CD14-positive monocyte (primary cell): ENCODE data around the gene EIF4E. TPM values are rescaled to one million over a fixed set of nuclear protein-coding genes. Genes with fewer than 3 reads are reported as not detected.
A peak's percentile ranks its signal among the peaks of the same experiment; 100 is the strongest.

Experiments
- DNase-seq, 3 donors: peaks; one replicate each; pipeline ENCODE4 v3.0.0-alpha.2; 2011 to 2022
- H2AFZ ChIP-seq: 2 replicates; pipeline ENCODE4 v1.6.0; 2012; ENCODE audit warnings: mild to moderate bottlenecking, low read depth, low read length, inconsistent platforms; ENCODE audit not compliant: insufficient read depth, poor library complexity, severe bottlenecking
- H3K27ac ChIP-seq, 2 donors: 1 replicate in 1 of 2; 2 replicates in 1 of 2; pipeline ENCODE4 v1.5.1; 2012 to 2013; ENCODE audit warnings: low read length in 2 of 2, control low read depth in 1 of 2, inconsistent platforms in 1 of 2, low read depth in 1 of 2, mild to moderate bottlenecking in 1 of 2
- H3K27me3 ChIP-seq, 2 donors: one replicate each; pipeline versions ENCODE4 v1.6.0 to v1.6.1; 2011 to 2013; ENCODE audit warnings: low read length in 2 of 2; ENCODE audit not compliant: control insufficient read depth in 2 of 2, insufficient read depth in 2 of 2
- H3K36me3 ChIP-seq, 2 donors: replicated peaks in 1 of 2; 1 replicate in 1 of 2; 2 replicates in 1 of 2; pipeline versions ENCODE4 v1.5.1 to v1.6.1; 2012 to 2013; ENCODE audit warnings: low read length in 2 of 2, control low read depth in 1 of 2, inconsistent platforms in 1 of 2, mild to moderate bottlenecking in 1 of 2; ENCODE audit not compliant: insufficient read depth in 2 of 2, control insufficient read depth in 1 of 2
- H3K4me1 ChIP-seq, 2 donors: 1 replicate in 1 of 2; 2 replicates in 1 of 2; pipeline versions ENCODE4 v1.5.1 to v1.6.1; 2012 to 2013; ENCODE audit warnings: low read length in 2 of 2, control low read depth in 1 of 2, inconsistent platforms in 1 of 2, mild to moderate bottlenecking in 1 of 2, moderate library complexity in 1 of 2; ENCODE audit not compliant: insufficient read depth in 2 of 2, control insufficient read depth in 1 of 2
- H3K4me2 ChIP-seq: replicated peaks from 2 replicates; pipeline ENCODE3; 2012; ENCODE audit warnings: low read length, moderate library complexity, mild to moderate bottlenecking; ENCODE audit not compliant: poor library complexity, severe bottlenecking; ENCODE audit errors: extremely low read depth
- H3K4me3 ChIP-seq, 3 experiments: fragments of 200-600 bp in 1 of 3; sonication (generic) in 1 of 3; replicated peaks in 1 of 3; 1 replicate in 2 of 3; 2 replicates in 1 of 3; pipeline ENCODE4 v1.5.1; 2011 to 2013; ENCODE audit warnings: low read length in 3 of 3, mild to moderate bottlenecking in 3 of 3, control low read depth in 2 of 3, low read depth in 2 of 3, inconsistent platforms in 1 of 3, moderate library complexity in 1 of 3
- H3K79me2 ChIP-seq: 2 replicates; pipeline ENCODE4 v1.6.0; 2012; ENCODE audit warnings: mild to moderate bottlenecking, control low read depth, inconsistent platforms, low read length, moderate library complexity; ENCODE audit not compliant: insufficient read depth
- H3K9ac ChIP-seq: 2 replicates; pipeline ENCODE4 v1.6.0; 2017; ENCODE audit warnings: low read length, mild to moderate bottlenecking; ENCODE audit not compliant: insufficient read depth, poor library complexity, severe bottlenecking
- H3K9me3 ChIP-seq, 2 donors: replicated peaks in 1 of 2; 1 replicate in 1 of 2; 2 replicates in 1 of 2; pipeline versions ENCODE4 v1.5.1 to v1.6.1; 2012 to 2013; ENCODE audit warnings: low read length in 2 of 2, control low read depth in 1 of 2; ENCODE audit not compliant: control insufficient read depth in 1 of 2, insufficient read depth in 1 of 2
- H4K20me1 ChIP-seq: 2 replicates; pipeline ENCODE4 v1.6.0; 2012; ENCODE audit warnings: mild to moderate bottlenecking, low read length, control low read depth, moderate library complexity; ENCODE audit not compliant: insufficient read depth
- H3K27ac Mint-ChIP-seq, 7 donors: one replicate each; pipeline ENCODE4 v1.8.0; 2020; ENCODE audit warnings: mild to moderate bottlenecking in 7 of 7, mixed read lengths in 7 of 7, moderate library complexity in 6 of 7, inconsistent platforms in 2 of 7
- H3K27me3 Mint-ChIP-seq, 3 donors: one replicate each; pipeline ENCODE4 v1.8.0; 2021 to 2022; ENCODE audit warnings: low read depth in 3 of 3, mild to moderate bottlenecking in 3 of 3, mixed read lengths in 3 of 3, moderate library complexity in 3 of 3, inconsistent platforms in 1 of 3
- H3K36me3 Mint-ChIP-seq, 2 donors: one replicate each; pipeline ENCODE4 v1.8.0; 2020; ENCODE audit warnings: mixed read lengths in 2 of 2, inconsistent platforms in 1 of 2, mild to moderate bottlenecking in 1 of 2
- H3K4me1 Mint-ChIP-seq: one replicate; pipeline ENCODE4 v1.8.0; 2020; ENCODE audit warnings: mild to moderate bottlenecking, mixed read lengths
- H3K4me3 Mint-ChIP-seq, 2 donors: one replicate each; pipeline ENCODE4 v1.8.0; 2020; ENCODE audit warnings: mild to moderate bottlenecking in 2 of 2, mixed read lengths in 2 of 2, moderate library complexity in 1 of 2
- H3K9me3 Mint-ChIP-seq, 7 donors: one replicate each; pipeline ENCODE4 v1.8.0; 2020 to 2022; ENCODE audit warnings: mixed read lengths in 7 of 7, mild to moderate bottlenecking in 6 of 7, moderate library complexity in 6 of 7, inconsistent platforms in 2 of 7
- CTCF ChIP-seq: fragments of 200-600 bp; IDR thresholded peaks from one replicate; pipeline ENCODE4 v1.8.0; 2022; ENCODE audit warnings: antibody characterized with exemption, mild to moderate bottlenecking
- WGBS: methylation state at CpG from one replicate; pipeline ENCODE4 v1.1.5; 2013; ENCODE audit warnings: missing lambda C conversion rate; ENCODE audit not compliant: insufficient coverage; 5-methylcytosine and 5-hydroxymethylcytosine counted together
- intact Hi-C, 2 donors: fragments of 100-400 bp; cut with micrococcal nuclease; formaldehyde crosslinking; loops; one replicate each; pipeline versions ENCODE4 v1.15.0 to v1.15.1; 2023
- polyA plus RNA-seq, 3 donors: library from polyadenylated mRNA; depleted of rRNA in 1 of 3; unstranded in 2 of 3; stranded (reverse) in 1 of 3; fragments of 300-500 nt in 2 of 3; fragments of >200 nt in 1 of 3; fragmentation: Illumina TruSeq in 2 of 3; gene quantifications; 1 replicate in 2 of 3; 2 replicates in 1 of 3; pipeline ENCODE4 v1.2.3, GENCODE V29; 2012 to 2021

The EIF4E gene
- polyA plus RNA-seq, 3 donors = 25.0 to 50.8 (median 48.6) TPM

GRCh38 chr4:98959411-98959810, 30.5 kb upstream of the EIF4E start:
- Histone ChIP-seq H3K9me3 (no peaks in the 10 kb centered on the region), H3K4me3 (no peak overlapping the region), H4K20me1 (no peaks in the 10 kb centered on the region), H3K79me2 (no peaks in the 10 kb centered on the region), H3K36me3 (no peaks in the 10 kb centered on the region), H2AFZ (no peak overlapping the region), H3K4me2 (no peak overlapping the region), H3K9ac (no peak overlapping the region), H3K27ac (no peak overlapping the region), H3K27me3 (no peaks in the 10 kb centered on the region), H3K4me1 (no peaks in the 10 kb centered on the region)
- TF ChIP-seq CTCF = no peak
- Mint-ChIP-seq H3K27ac (no peak overlapping the region), H3K9me3 (peaks cover 0 to 13% (median 6%) of the 10 kb centered on the region in 7 donors), H3K36me3 (no peaks in the 10 kb centered on the region), H3K4me1 (no peaks in the 10 kb centered on the region), H3K4me3 (no peak overlapping the region), H3K27me3 (peaks cover 0 to 2% (median 1%) of the 10 kb centered on the region in 3 donors)
- no peak for DNase-seq
- WGBS = 84% methylated on average over 2 of the region's 2 CpGs
- intact Hi-C loops = no loop called here

- no peaks in the 10 kb centered on the region for H3K4me1 Mint-ChIP-seq
- no peaks in the 10 kb centered on the region for H3K27me3 ChIP-seq
- WGBS = 100% methylated on average over 2 of the region's 2 CpGs
- no peak overlapping the region for H3K4me3 Mint-ChIP-seq
- H3K27ac ChIP-seq = no peak overlapping the region
- H3K27me3 Mint-ChIP-seq = peaks cover 0 to 2% (median 1%) of the 10 kb centered on the region in 3 donors
- DNase-seq = no peak
- H3K36me3 ChIP-seq = no peaks in the 10 kb centered on the region
- no peaks in the 10 kb centered on the region for H3K9me3 ChIP-seq
- H3K9me3 Mint-ChIP-seq = peaks cover 0 to 13% (median 6%) of the 10 kb centered on the region in 7 donors
- H2AFZ ChIP-seq = no peak overlapping the region
- H3K79me2 ChIP-seq = no peaks in the 10 kb centered on the region
- peak overlapping the region in 1 of 7 donors; percentile 50 for H3K27ac Mint-ChIP-seq
- no peak overlapping the region for H3K4me3 ChIP-seq
- no peak overlapping the region for H3K4me2 ChIP-seq
- H3K4me1 ChIP-seq = no peaks in the 10 kb centered on the region
- no peak for TF ChIP-seq CTCF
- H4K20me1 ChIP-seq = no peaks in the 10 kb centered on the region
- H3K9ac ChIP-seq = no peak overlapping the region
- intact Hi-C loops = no loop called here
- H3K36me3 Mint-ChIP-seq = no peaks in the 10 kb centered on the region
Observed at GRCh38 chr4:98958065-98958464, 29.1 kb upstream of the EIF4E start.
